Caco-2 (cell line): ENCODE measurements around the gene LPIN1. TPM values are rescaled to one million over a fixed set of nuclear protein-coding genes. Genes with fewer than 3 reads are reported as not detected.
"Not testable (repeated sequence)": the region's sequence is repeated elsewhere in the genome, so short reads cannot be mapped to it uniquely, and the experiment has no call there.

Experiments used
- BruUV-seq: library from RNA; stranded (reverse); fragments of 400-500 nt; replicated peaks from 2 replicates; lab custom pipeline; 2021; lab: Mats Ljungman, UMichigan
- CTCF ChIA-PET: fragments of 300-600 bp; sonication (Branson Sonifier 250); formaldehyde crosslinking; loops from one replicate; lab custom pipeline; 2022; ENCODE audit warnings: antibody characterized with exemption; lab: Charles Lee
- POLR2A ChIA-PET: fragments of 300-600 bp; sonication (Branson Sonifier 250); formaldehyde crosslinking; loops from one replicate; lab custom pipeline; 2022; ENCODE audit warnings: antibody characterized with exemption; lab: Charles Lee
- DNase-seq, 2 experiments: peaks; one replicate each; pipeline versions ENCODE4 v3.0.0 to v3.0.0-alpha.2; 2020 to 2022
- H3K27me3 ChIP-seq: replicated peaks from 2 replicates; pipeline ENCODE4 v1.6.0; 2011; ENCODE audit warnings: low read length; ENCODE audit not compliant: control insufficient read depth, insufficient read depth
- H3K36me3 ChIP-seq: 2 replicates; pipeline ENCODE4 v1.5.1; 2011; ENCODE audit warnings: low read length; ENCODE audit not compliant: control insufficient read depth, insufficient read depth
- H3K4me1 ChIP-seq: fragments of 250-450 bp; sonication (Bioruptor Pico); 2 replicates; pipeline ENCODE4 v1.5.1; 2020; ENCODE audit warnings: mild to moderate bottlenecking
- H3K4me3 ChIP-seq: 2 replicates; pipeline ENCODE4 v1.5.1; 2011; ENCODE audit warnings: low read depth, mild to moderate bottlenecking, control low read depth, low read length
- H3K9me3 ChIP-seq: fragments of 250-450 bp; sonication (Bioruptor Pico); 2 replicates; pipeline ENCODE4 v1.5.1; 2020; ENCODE audit warnings: mild to moderate bottlenecking, moderate library complexity
- H3K27ac Mint-ChIP-seq: one replicate; pipeline ENCODE4 v1.8.0; 2022; ENCODE audit warnings: mixed read lengths; ENCODE audit not compliant: unreplicated experiment
- H3K27me3 Mint-ChIP-seq: one replicate; pipeline ENCODE4 v1.8.0; 2022; ENCODE audit warnings: mixed read lengths; ENCODE audit not compliant: insufficient read depth, unreplicated experiment
- H3K36me3 Mint-ChIP-seq: one replicate; pipeline ENCODE4 v1.8.0; 2022; ENCODE audit warnings: mild to moderate bottlenecking, mixed read lengths; ENCODE audit not compliant: insufficient read depth, unreplicated experiment
- H3K4me1 Mint-ChIP-seq: one replicate; pipeline ENCODE4 v1.8.0; 2022; ENCODE audit warnings: low read depth, mixed read lengths; ENCODE audit not compliant: unreplicated experiment
- H3K4me3 Mint-ChIP-seq: one replicate; pipeline ENCODE4 v1.8.0; 2022; ENCODE audit warnings: mild to moderate bottlenecking, moderate library complexity, mixed read lengths; ENCODE audit not compliant: unreplicated experiment
- H3K9me3 Mint-ChIP-seq: one replicate; pipeline ENCODE4 v1.8.0; 2022; ENCODE audit warnings: mixed read lengths; ENCODE audit not compliant: unreplicated experiment
- intact Hi-C: fragments of 100-400 bp; cut with micrococcal nuclease; formaldehyde crosslinking; loops from one replicate; pipeline ENCODE4 v1.10.0; 2022; ENCODE audit not compliant: unreplicated experiment
- total RNA-seq: library from RNA; stranded (reverse); gene quantifications from 2 replicates; pipeline ENCODE4 v1.2.3, GENCODE V29; 2022
- TF ChIP-seq, protein P1 (sequence below), 2 experiments: fragments of 200-600 bp in 1 of 2; IDR thresholded peaks; 1 replicate in 1 of 2; 2 replicates in 1 of 2; pipeline versions ENCODE4 v1.5.1 to v1.8.0; 2011 to 2022; ENCODE audit warnings: antibody characterized with exemption in 1 of 2, control low read depth in 1 of 2, inconsistent platforms in 1 of 2, low read depth in 1 of 2, low read length in 1 of 2, mild to moderate bottlenecking in 1 of 2, moderate library complexity in 1 of 2; ENCODE audit not compliant: insufficient read depth in 1 of 2, severe bottlenecking in 1 of 2, unreplicated experiment in 1 of 2

LPIN1 gene
- total RNA-seq, 1 experiment from 2014 or later: 12.5 TPM

DNA sequence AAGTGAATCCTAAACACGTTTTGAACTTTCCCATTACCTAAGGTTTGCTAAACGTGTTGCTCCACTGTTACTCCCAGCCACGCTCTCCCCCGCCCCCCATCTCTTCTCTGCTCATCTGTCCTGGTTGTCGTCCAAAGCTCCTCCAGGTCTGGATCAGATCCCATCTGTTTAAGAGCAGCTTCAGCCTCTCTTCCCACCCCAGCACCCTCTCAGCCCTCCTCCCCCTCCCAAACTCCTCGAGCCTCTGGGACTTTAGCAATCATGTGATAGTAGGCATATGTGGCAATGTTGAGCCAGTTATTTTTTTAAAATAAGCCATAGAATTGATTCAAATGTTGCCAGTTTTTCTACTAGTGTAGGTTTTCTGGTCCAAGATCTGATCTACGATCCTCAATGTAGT, 20.0 kb upstream of the LPIN1 start:
- no peaks in the 10 kb centered on the region for H3K9me3 Mint-ChIP-seq
- intact Hi-C loops: no loop called here
- ChIA-PET CTCF (interaction anchor here (0.7 kb wide), 1 partner anchor 9 kb away, joined by 3 read pairs; no protein-coding TSS in a partner anchor), POLR2A (no interaction called here)
- no peaks in the 10 kb centered on the region for H3K4me1 Mint-ChIP-seq
- H3K27me3 Mint-ChIP-seq: peaks cover 20% of the 10 kb centered on the region
- BruUV-seq: no TSS peak
- no peaks in the 10 kb centered on the region for H3K36me3 ChIP-seq
- no peak overlapping the region for H3K4me3 Mint-ChIP-seq
- H3K4me1 ChIP-seq: no peaks in the 10 kb centered on the region
- no peaks in the 10 kb centered on the region for H3K36me3 Mint-ChIP-seq
- H3K27ac Mint-ChIP-seq: no peak overlapping the region
- no peak overlapping the region for H3K4me3 ChIP-seq
- TF ChIP-seq, protein P1, sequence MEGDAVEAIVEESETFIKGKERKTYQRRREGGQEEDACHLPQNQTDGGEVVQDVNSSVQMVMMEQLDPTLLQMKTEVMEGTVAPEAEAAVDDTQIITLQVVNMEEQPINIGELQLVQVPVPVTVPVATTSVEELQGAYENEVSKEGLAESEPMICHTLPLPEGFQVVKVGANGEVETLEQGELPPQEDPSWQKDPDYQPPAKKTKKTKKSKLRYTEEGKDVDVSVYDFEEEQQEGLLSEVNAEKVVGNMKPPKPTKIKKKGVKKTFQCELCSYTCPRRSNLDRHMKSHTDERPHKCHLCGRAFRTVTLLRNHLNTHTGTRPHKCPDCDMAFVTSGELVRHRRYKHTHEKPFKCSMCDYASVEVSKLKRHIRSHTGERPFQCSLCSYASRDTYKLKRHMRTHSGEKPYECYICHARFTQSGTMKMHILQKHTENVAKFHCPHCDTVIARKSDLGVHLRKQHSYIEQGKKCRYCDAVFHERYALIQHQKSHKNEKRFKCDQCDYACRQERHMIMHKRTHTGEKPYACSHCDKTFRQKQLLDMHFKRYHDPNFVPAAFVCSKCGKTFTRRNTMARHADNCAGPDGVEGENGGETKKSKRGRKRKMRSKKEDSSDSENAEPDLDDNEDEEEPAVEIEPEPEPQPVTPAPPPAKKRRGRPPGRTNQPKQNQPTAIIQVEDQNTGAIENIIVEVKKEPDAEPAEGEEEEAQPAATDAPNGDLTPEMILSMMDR (IDR thresholded peaks at IDR 0.05; ENCODE audit: insufficient read depth in 1 of 2, low read depth in 1 of 2, low read length in 1 of 2, severe bottlenecking in 1 of 2, unreplicated experiment in 1 of 2): no peak
- no peaks in the 10 kb centered on the region for H3K9me3 ChIP-seq
- DNase-seq: no peak
- H3K27me3 ChIP-seq: no peaks in the 10 kb centered on the region; the same call in 1 of the 2 replicates

DNA sequence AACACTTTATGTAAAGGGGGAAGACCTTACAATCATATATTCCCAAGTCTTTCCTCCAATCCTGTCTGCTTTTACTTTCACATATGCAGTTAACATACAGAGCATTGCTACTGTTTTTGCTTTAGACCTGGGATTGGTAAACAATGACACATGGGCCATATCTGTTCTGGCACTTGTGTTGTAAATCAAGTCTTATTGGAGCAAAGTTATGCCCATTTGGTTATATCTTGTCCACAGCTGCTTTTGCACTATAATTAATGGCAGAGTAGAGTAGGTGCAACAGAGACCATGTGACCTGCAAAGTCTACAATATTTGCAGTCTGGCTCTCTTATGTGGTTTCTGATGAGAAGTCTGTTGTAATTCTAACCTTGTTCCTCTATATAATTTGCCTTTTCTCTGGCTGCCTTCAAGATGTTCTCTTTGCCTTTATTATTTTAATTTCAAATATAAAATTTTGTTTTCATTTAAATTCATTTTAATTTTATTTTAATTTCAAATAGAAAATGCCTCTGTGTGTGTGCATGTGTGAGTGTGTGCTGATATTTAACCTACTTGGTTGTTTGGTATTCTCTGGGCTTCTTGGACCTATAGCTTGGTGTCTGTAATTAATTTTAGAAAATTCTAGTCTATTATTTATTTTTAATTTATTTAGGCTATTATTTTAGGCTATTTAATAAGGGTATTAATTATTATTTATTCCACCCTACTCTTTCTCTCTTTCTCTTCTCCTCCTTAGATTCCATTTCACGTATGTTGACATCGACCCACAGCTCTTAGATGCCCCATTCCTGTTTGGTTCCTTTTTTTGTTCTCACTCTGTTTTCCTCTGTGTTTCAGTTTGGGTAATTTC, 16.8 kb upstream of the LPIN1 start:
- Mint-ChIP-seq H3K4me3 (no peak overlapping the region), H3K9me3 (no peaks in the 10 kb centered on the region), H3K27me3 (peaks cover 13% of the 10 kb centered on the region), H3K4me1 (peaks cover 7% of the 10 kb centered on the region), H3K27ac (no peak overlapping the region), H3K36me3 (no peaks in the 10 kb centered on the region)
- H3K4me3 ChIP-seq: no peak overlapping the region
- intact Hi-C loops: no loop called here
- TF ChIP-seq, protein P1 (IDR thresholded peaks at IDR 0.05; ENCODE audit: insufficient read depth in 1 of 2, low read depth in 1 of 2, low read length in 1 of 2, severe bottlenecking in 1 of 2, unreplicated experiment in 1 of 2): no peak
- no peaks in the 10 kb centered on the region for H3K9me3 ChIP-seq
- POLR2A ChIA-PET: no interaction called here
- no peaks in the 10 kb centered on the region for H3K36me3 ChIP-seq
- CTCF ChIA-PET: no interaction called here
- DNase-seq: no peak
- peaks cover 2% of the 10 kb centered on the region; the same call in 1 of the 2 replicates for H3K4me1 ChIP-seq
- H3K27me3 ChIP-seq: no peaks in the 10 kb centered on the region
- no TSS peak for BruUV-seq

DNA sequence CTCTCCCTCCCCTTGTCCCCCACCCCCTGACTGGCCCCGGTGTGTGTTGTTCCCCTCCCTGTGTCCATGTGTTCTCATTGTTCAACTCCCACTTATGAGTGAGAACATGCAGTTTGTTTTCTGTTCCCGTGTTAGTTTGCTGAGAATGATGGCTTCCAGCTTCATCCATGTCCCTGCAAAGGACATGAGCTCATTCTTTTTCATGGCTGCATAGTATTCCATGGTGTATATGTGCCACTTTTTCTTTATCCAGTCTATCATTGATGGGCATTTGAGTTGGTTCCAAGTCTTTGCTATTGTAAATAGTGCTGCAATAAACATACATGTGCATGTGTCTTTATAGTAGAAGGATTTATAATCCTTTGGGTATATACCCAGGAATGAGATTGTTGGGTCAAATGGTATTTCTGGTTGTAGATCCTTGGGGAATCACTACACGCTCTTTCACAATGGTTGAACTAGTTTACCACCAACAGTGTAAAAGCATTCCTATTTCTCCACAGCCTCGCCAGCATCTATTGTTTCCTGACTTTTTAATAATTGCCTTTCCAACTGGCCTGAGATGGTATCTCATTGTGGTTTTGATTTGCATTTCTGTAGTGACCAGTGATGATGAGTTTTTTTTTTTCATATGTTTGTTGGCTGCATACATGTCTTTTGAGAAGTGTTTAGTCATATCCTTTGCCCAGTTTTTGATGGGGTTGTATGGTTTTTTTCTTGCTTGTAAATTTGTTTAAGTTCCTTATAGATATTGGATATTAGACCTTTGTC, 15.0 kb upstream of the LPIN1 start:
- H3K27me3 ChIP-seq, DNase-seq, H3K9me3 ChIP-seq, BruUV-seq, intact Hi-C loops, H3K4me3 ChIP-seq, H3K27ac Mint-ChIP-seq, POLR2A ChIA-PET, H3K36me3 ChIP-seq, CTCF ChIA-PET, H3K36me3 Mint-ChIP-seq, H3K9me3 Mint-ChIP-seq, H3K4me3 Mint-ChIP-seq: not testable (repeated sequence)
- Mint-ChIP-seq H3K27me3 (peaks cover 13% of the 10 kb centered on the region), H3K4me1 (peaks cover 14% of the 10 kb centered on the region)
- H3K4me1 ChIP-seq: peaks cover 20% of the 10 kb centered on the region
